Fibroblast of lung (primary cell): Measurements from ENCODE around the gene HSD17B8.

Experiments
- CTCF ChIP-seq, 2 donors: IDR thresholded peaks in 1 of 2; conservative IDR thresholded peaks in 1 of 2; 1 replicate in 1 of 2; 2 replicates in 1 of 2; pipeline ENCODE4 v1.5.1; 2011 to 2012; ENCODE audit warnings: low read length in 2 of 2, control low read depth in 1 of 2, inconsistent platforms in 1 of 2, low read depth in 1 of 2, mild to moderate bottlenecking in 1 of 2
- EZH2 ChIP-seq: IDR thresholded peaks from 2 replicates; pipeline ENCODE4 v1.5.1; 2012; ENCODE audit warnings: low read length, control low read depth, mild to moderate bottlenecking; ENCODE audit errors: missing control alignments

DNA sequence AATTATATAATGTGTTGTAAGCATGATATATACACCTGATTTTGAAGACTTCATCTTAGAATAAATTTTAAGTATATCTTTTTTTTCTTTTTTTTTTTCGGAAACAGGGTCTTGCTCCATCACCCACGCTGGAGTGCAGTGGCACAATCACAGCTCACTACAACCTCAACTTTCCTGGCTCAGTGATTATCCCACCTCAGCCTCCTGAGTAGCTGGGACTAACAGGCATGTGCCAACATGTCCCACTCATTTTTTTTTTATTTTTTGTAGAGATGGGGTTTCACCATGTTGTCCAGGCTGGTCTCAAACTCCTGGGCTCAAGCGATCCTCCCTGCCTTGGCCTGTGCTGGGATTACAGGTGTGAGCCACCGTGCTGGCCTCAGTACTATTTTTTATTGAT is 50.1 kb downstream of the HSD17B8 start:
- no peak for TF ChIP-seq CTCF (conservative IDR thresholded peaks at IDR 0.05 in 1 of 2, IDR thresholded peaks at IDR 0.05 in 1 of 2; ENCODE audit: low read depth in 1 of 2, low read length in 2 of 2)
- TF ChIP-seq EZH2 = no peak
